A673 (cell line): Measurements from ENCODE around the gene SULT1A2.

Experiments
- CTCF ChIP-seq: fragments of 300-800, 200-600 bp; sonication (generic); conservative IDR thresholded peaks from 2 replicates; pipeline ENCODE4 v1.5.1; 2017; ENCODE audit warnings: low read depth, mild to moderate bottlenecking, antibody characterized with exemption, low read length, moderate library complexity, mixed read lengths
- EZH2 ChIP-seq: fragments of 200-600 bp; sonication (generic); IDR thresholded peaks from 2 replicates; pipeline ENCODE4 v1.6.1; 2017; ENCODE audit warnings: borderline replicate concordance, low read depth, mild to moderate bottlenecking, mixed read lengths, antibody characterized with exemption, low read length; ENCODE audit not compliant: poor library complexity, severe bottlenecking

GRCh38 chr16:28569968-28570752 lies 26.7 kb downstream of the SULT1A2 start:
- TF ChIP-seq CTCF = no peak
- no peak for TF ChIP-seq EZH2
